ENCODE measurements around the gene DNAAF8.

GRCh38 chr16:4788910-4789309, 54.6 kb downstream of the DNAAF8 start:
- TF ChIP-seq CTCF (IDR thresholded peaks at IDR 0.05 in 8 of 11, conservative IDR thresholded peaks at IDR 0.05 in 3 of 11) (no peak), POLR2AphosphoS5 (IDR thresholded peaks at IDR 0.05) (no peak)

All from spleen (tissue), 7 donors.